ENCODE data around the gene TRIP12. TPM values are rescaled to one million over a fixed set of nuclear protein-coding genes. Genes with fewer than 3 reads are reported as not detected.

Gene TRIP12
- total and polyA plus RNA-seq, 2 donors (not counting 3 experiments of a cell fraction or from before 2014, with no cell fraction given): 53.8 to 278 TPM

DNA sequence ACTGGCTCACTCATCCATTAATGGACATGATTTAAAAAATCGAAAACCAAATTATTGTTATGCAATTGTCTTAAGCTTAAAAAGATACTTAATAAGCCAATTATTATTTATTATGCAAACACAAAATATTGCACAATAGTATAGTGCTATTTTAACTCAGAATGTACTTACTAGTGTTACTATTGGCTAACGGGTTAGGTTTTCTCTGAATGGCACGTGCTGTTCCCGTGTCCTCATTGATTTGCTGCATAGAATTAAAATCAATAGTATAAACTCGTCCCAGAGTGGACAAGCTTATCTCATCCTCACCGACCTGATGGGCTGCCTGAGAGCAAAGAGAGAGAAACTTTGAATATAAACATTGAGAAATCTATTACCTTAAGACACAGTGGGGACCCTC, 116.2 kb downstream of the TRIP12 start:
- intact Hi-C loops (cut with micrococcal nuclease): no loop called here
- no peaks in the 10 kb centered on the region for H3K4me1 ChIP-seq (ENCODE audit: control insufficient read depth, extremely low read depth, insufficient read depth, low read length)
- no peaks in the 10 kb centered on the region for H4K20me1 ChIP-seq (replicated peaks; ENCODE audit: control insufficient read depth, extremely low read depth, insufficient read depth, low read length)
- ChIA-PET POLR2A (no interaction called here), CTCF (no interaction called here)
- no peak overlapping the region for H3K4me3 ChIP-seq (replicated peaks in 1 of 3; ENCODE audit: insufficient read depth in 1 of 3, low read depth in 1 of 3, low read length in 3 of 3)
- BruUV-seq (replicated peaks): no TSS peak
- dilution Hi-C loops (cut with MboI; ENCODE audit: extremely low pct_ligation_motif_present, low sequenced_read_pairs): no loop called here
- no peak overlapping the region for H3K4me2 ChIP-seq (ENCODE audit: insufficient read depth, low read length)
- peaks cover 2% of the 10 kb centered on the region for H3K79me2 ChIP-seq (ENCODE audit: control insufficient read depth, insufficient read depth, low read length)
- FAIRE-seq (no peak), DNase-seq (ENCODE audit: low read depth, low spot score) (no peak)
- peaks cover 6 to 17% of the 10 kb centered on the region in 2 experiments for H3K36me3 ChIP-seq (ENCODE audit: control insufficient read depth in 2 of 2, extremely low read depth in 1 of 2, insufficient read depth in 2 of 2, low read length in 2 of 2)
- H3K27me3 ChIP-seq (ENCODE audit: control insufficient read depth in 2 of 2, insufficient read depth in 2 of 2, low read length in 2 of 2): no peaks in the 10 kb centered on the region
- no peak overlapping the region for H3K27ac ChIP-seq (ENCODE audit: insufficient read depth, low read depth, low read length)
- H3K9ac ChIP-seq (replicated peaks; ENCODE audit: extremely low read depth, insufficient read depth, low read length): no peak overlapping the region
- H3K9me1 ChIP-seq (replicated peaks; ENCODE audit: control insufficient read depth, extremely low read depth, insufficient read depth, low read length): no peaks in the 10 kb centered on the region
- no peak for TF ChIP-seq FOS (IDR thresholded peaks at IDR 0.05; ENCODE audit: borderline replicate concordance, insufficient read depth, low read length)
- TF ChIP-seq POLR2AphosphoS5 (IDR thresholded peaks at IDR 0.05; ENCODE audit: insufficient read depth, low read depth, low read length): no peak
- TF ChIP-seq JUN (IDR thresholded peaks at IDR 0.05; ENCODE audit: borderline replicate concordance, insufficient read depth, insufficient read length, low read depth): no peak
- TF ChIP-seq, protein P1, sequence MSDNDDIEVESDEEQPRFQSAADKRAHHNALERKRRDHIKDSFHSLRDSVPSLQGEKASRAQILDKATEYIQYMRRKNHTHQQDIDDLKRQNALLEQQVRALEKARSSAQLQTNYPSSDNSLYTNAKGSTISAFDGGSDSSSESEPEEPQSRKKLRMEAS (IDR thresholded peaks at IDR 0.05; ENCODE audit: insufficient read depth, insufficient read length): no peak
- H3K9me3 ChIP-seq (replicated peaks; ENCODE audit: control insufficient read depth, insufficient read depth, low read length): no peaks in the 10 kb centered on the region
- no peak overlapping the region for H2AFZ ChIP-seq (ENCODE audit: low read depth, low read length)

DNA sequence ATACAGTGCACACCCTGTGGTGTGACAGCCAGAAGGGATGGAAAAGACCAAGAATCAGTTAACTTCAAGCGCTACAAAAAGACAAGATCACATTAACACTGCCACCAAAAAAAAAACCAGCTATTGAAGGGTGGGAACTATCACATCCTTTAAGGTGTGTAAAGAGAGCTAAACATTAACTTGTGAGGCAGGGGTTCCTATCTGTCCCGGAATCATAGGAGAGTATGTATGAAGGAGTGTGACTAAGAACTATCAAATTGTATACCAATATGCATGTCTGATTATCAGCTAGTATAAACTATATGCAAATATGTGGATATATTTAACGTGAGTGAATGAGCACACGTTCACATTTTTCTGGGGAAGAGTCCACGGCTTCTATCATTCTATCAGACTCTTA, 119.0 kb downstream of the TRIP12 start:
- Histone ChIP-seq H3K4me2 (ENCODE audit: insufficient read depth, low read length) (no peak overlapping the region), H3K36me3 (ENCODE audit: control insufficient read depth in 2 of 2, extremely low read depth in 1 of 2, insufficient read depth in 2 of 2, low read length in 2 of 2) (peaks cover 8 to 26% of the 10 kb centered on the region in 2 experiments), H2AFZ (ENCODE audit: low read depth, low read length) (no peak overlapping the region), H3K9ac (replicated peaks; ENCODE audit: extremely low read depth, insufficient read depth, low read length) (no peak overlapping the region), H4K20me1 (replicated peaks; ENCODE audit: control insufficient read depth, extremely low read depth, insufficient read depth, low read length) (no peaks in the 10 kb centered on the region), H3K9me1 (replicated peaks; ENCODE audit: control insufficient read depth, extremely low read depth, insufficient read depth, low read length) (no peaks in the 10 kb centered on the region), H3K79me2 (ENCODE audit: control insufficient read depth, insufficient read depth, low read length) (peaks cover 2% of the 10 kb centered on the region), H3K9me3 (replicated peaks; ENCODE audit: control insufficient read depth, insufficient read depth, low read length) (no peaks in the 10 kb centered on the region), H3K4me1 (ENCODE audit: control insufficient read depth, extremely low read depth, insufficient read depth, low read length) (no peaks in the 10 kb centered on the region), H3K27me3 (ENCODE audit: control insufficient read depth in 2 of 2, insufficient read depth in 2 of 2, low read length in 2 of 2) (no peaks in the 10 kb centered on the region), H3K27ac (ENCODE audit: insufficient read depth, low read depth, low read length) (no peak overlapping the region), H3K4me3 (replicated peaks in 1 of 3; ENCODE audit: insufficient read depth in 1 of 3, low read depth in 1 of 3, low read length in 3 of 3) (no peak overlapping the region)
- FAIRE-seq (no peak), DNase-seq (ENCODE audit: low read depth, low spot score) (no peak)
- ChIA-PET POLR2A (no interaction called here), CTCF (interaction anchor here (0.5 to 3.2 kb wide), 4 partner anchors 13 to 1931 kb away, joined by 3 to 14 read pairs (median 7); no protein-coding TSS in a partner anchor)
- TF ChIP-seq POLR2A (IDR thresholded peaks at IDR 0.05; ENCODE audit: low read depth, low read length) (no peak), JUN (IDR thresholded peaks at IDR 0.05; ENCODE audit: borderline replicate concordance, insufficient read depth, insufficient read length, low read depth) (no peak), MYC (IDR thresholded peaks at IDR 0.05; ENCODE audit: low read depth, low read length) (no peak), POLR2AphosphoS5 (IDR thresholded peaks at IDR 0.05; ENCODE audit: insufficient read depth, low read depth, low read length) (no peak), EZH2 (IDR thresholded peaks at IDR 0.05; ENCODE audit: borderline replicate concordance, low read depth, low read length, severe bottlenecking) (no peak), FOS (IDR thresholded peaks at IDR 0.05; ENCODE audit: borderline replicate concordance, insufficient read depth, low read length) (no peak), GATA2 (IDR thresholded peaks at IDR 0.05; ENCODE audit: insufficient read depth, insufficient read length, low read depth, low read length) (no peak)
- TF ChIP-seq, protein P2, sequence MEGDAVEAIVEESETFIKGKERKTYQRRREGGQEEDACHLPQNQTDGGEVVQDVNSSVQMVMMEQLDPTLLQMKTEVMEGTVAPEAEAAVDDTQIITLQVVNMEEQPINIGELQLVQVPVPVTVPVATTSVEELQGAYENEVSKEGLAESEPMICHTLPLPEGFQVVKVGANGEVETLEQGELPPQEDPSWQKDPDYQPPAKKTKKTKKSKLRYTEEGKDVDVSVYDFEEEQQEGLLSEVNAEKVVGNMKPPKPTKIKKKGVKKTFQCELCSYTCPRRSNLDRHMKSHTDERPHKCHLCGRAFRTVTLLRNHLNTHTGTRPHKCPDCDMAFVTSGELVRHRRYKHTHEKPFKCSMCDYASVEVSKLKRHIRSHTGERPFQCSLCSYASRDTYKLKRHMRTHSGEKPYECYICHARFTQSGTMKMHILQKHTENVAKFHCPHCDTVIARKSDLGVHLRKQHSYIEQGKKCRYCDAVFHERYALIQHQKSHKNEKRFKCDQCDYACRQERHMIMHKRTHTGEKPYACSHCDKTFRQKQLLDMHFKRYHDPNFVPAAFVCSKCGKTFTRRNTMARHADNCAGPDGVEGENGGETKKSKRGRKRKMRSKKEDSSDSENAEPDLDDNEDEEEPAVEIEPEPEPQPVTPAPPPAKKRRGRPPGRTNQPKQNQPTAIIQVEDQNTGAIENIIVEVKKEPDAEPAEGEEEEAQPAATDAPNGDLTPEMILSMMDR (IDR thresholded peaks at IDR 0.05; ENCODE audit: extremely low read depth in 1 of 2, insufficient read depth in 1 of 2, low read depth in 1 of 2, low read length in 2 of 2): no peak
- TF ChIP-seq, protein P1 (IDR thresholded peaks at IDR 0.05; ENCODE audit: insufficient read depth, insufficient read length): no peak
- BruUV-seq (replicated peaks): no TSS peak
- intact Hi-C loops (cut with micrococcal nuclease) (loop anchor here (5.0 kb wide), 1 partner anchor 265 kb away; the partner anchor contains the start of gene SLC16A14), dilution Hi-C loops (cut with MboI; ENCODE audit: extremely low pct_ligation_motif_present, low sequenced_read_pairs) (no loop called here)
